ENCODE measurements around the gene RNF135.
"Not testable (repeated sequence)": the region's sequence is repeated elsewhere in the genome, so short reads cannot be mapped to it uniquely, and the experiment has no call there.

The RNF135 gene

GRCh38 chr17:30965686-30966085, 5.2 kb upstream of the RNF135 start:
- Histone ChIP-seq H3K9ac (no peak overlapping the region), H3K36me3 (ENCODE audit: insufficient read depth) (no peaks in the 10 kb centered on the region), H3K4me2 (no peak overlapping the region), H3K79me2 (ENCODE audit: insufficient read depth, low read depth) (no peaks in the 10 kb centered on the region), H2AFZ (ENCODE audit: low read depth) (no peak overlapping the region), H3K27me3 (ENCODE audit: insufficient read depth, low read depth) (no peaks in the 10 kb centered on the region), H3K4me1 (ENCODE audit: low read depth, poor library complexity, severe bottlenecking) (peaks cover 28% of the 10 kb centered on the region), H4K20me1 (ENCODE audit: insufficient read depth) (no peaks in the 10 kb centered on the region), H3K27ac (no peak overlapping the region), H3K4me3 (IDR thresholded peaks at IDR 0.05; ENCODE audit: insufficient read depth, low read depth, low read length) (no peak overlapping the region)
- TF ChIP-seq, protein P1, sequence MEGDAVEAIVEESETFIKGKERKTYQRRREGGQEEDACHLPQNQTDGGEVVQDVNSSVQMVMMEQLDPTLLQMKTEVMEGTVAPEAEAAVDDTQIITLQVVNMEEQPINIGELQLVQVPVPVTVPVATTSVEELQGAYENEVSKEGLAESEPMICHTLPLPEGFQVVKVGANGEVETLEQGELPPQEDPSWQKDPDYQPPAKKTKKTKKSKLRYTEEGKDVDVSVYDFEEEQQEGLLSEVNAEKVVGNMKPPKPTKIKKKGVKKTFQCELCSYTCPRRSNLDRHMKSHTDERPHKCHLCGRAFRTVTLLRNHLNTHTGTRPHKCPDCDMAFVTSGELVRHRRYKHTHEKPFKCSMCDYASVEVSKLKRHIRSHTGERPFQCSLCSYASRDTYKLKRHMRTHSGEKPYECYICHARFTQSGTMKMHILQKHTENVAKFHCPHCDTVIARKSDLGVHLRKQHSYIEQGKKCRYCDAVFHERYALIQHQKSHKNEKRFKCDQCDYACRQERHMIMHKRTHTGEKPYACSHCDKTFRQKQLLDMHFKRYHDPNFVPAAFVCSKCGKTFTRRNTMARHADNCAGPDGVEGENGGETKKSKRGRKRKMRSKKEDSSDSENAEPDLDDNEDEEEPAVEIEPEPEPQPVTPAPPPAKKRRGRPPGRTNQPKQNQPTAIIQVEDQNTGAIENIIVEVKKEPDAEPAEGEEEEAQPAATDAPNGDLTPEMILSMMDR (conservative IDR thresholded peaks at IDR 0.05; ENCODE audit: low read depth, low read length): no peak

- Histone ChIP-seq H2AFZ (ENCODE audit: low read depth) (peak overlapping the region; percentile 41; the same call in 1 of the 2 replicates), H3K27ac (peak overlapping the region; percentile 34; the same call in 1 of the 2 replicates), H3K4me1 (ENCODE audit: low read depth, poor library complexity, severe bottlenecking) (peaks cover 22% of the 10 kb centered on the region), H3K79me2 (ENCODE audit: insufficient read depth, low read depth) (peaks cover 14% of the 10 kb centered on the region; the same call in 1 of the 2 replicates)
- not testable (repeated sequence) for H3K27me3 ChIP-seq (ENCODE audit: insufficient read depth, low read depth); H3K9ac ChIP-seq; H4K20me1 ChIP-seq (ENCODE audit: insufficient read depth); H3K4me2 ChIP-seq; H3K36me3 ChIP-seq (ENCODE audit: insufficient read depth); H3K4me3 ChIP-seq (IDR thresholded peaks at IDR 0.05; ENCODE audit: insufficient read depth, low read depth, low read length)
These were observed 2.9 kb upstream of the RNF135 start for GRCh38 chr17:30967911-30968310.

DNA sequence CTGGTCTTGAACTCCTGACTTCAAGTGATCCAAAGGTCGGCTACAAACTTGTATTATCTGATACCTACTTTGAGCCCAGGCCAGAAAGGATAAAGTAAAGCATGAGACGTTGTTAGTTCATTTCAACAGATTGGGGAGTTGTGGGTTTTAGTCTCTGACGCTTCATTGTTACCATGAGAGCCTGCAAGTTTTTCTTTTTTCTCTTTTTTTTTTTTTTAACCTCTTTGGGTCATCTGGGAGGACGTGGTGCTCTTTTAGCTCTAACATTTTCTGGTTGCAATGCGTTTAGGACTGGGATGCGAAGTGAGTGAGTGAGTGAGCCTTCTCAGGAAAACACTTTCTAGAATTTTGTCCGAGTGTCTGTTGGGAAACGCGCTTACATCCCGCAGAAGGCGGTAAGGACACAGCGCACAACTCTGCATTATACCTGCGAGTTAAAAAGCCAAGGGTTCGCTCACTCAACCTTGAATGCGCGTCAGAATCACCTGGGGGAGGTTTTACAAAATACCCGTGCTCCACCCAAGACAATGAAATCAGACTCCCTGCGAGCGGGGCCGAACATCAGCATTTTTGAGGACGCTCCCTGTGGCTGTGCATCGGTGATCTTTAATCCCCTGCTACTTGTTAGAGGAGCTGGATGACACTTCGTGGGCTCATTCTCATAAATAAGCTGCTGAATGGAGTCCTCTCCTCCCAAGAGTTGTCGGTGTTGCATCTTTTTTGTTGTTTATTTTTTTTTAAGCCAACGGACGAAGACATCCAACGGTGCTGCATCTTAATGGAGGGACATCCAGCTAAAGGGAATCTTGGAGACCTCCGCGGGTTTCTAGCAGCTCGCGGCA, 629 bp upstream of the RNF135 start:
- peak overlapping the region; percentile 83 for H2AFZ ChIP-seq (ENCODE audit: low read depth)
- no peaks in the 10 kb centered on the region for H3K27me3 ChIP-seq (ENCODE audit: insufficient read depth, low read depth)
- peaks cover 29% of the 10 kb centered on the region for H3K4me1 ChIP-seq (ENCODE audit: low read depth, poor library complexity, severe bottlenecking)
- TF ChIP-seq, protein P1 (conservative IDR thresholded peaks at IDR 0.05; ENCODE audit: low read depth, low read length): no peak; the same call in 1 of the 2 replicates
- peak overlapping the region; percentile 91 for H3K9ac ChIP-seq
- peak overlapping the region; percentile 66 for H3K4me2 ChIP-seq
- H4K20me1 ChIP-seq (ENCODE audit: insufficient read depth): no peaks in the 10 kb centered on the region
- H3K27ac ChIP-seq: peak overlapping the region; percentile 85
- no peaks in the 10 kb centered on the region for H3K36me3 ChIP-seq (ENCODE audit: insufficient read depth)
- no peak overlapping the region for H3K4me3 ChIP-seq (IDR thresholded peaks at IDR 0.05; ENCODE audit: insufficient read depth, low read depth, low read length)
- peaks cover 22% of the 10 kb centered on the region; the same call in 1 of the 2 replicates for H3K79me2 ChIP-seq (ENCODE audit: insufficient read depth, low read depth)

DNA sequence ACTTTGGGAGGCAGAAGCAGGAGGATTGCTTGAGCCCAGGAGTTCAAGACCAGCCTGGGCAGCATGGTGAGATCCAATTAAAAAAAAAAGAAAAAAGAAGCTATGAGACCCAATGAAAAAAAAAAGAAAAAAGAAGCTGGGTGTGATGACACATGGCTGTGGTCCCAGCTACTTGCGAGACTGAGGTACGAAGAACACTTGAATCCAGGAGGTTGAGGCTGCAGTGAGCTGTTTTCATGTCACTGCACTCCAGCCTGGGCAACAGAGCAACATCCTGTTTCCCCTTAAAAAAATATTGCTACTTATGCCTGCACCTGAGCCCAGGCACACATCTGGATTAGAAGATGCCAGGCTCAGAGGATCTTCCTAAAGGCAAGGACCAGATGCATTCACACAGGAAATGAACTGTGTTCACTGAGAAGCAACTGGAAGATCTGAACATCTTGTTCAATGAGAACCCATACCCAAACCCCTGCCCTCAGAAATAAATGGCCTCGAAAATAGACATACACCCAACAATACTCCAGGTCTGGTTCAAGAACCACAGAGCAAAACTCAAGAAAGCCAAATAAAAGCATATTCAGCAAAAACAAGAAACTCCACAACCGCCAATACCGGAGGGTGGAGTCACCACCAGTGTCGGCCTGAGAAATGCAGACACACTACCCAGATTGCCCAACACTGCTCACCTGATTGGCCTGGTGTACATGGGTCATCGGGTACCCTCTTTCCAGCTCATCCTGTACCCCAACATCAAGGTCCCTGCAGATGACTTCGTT, 4.4 kb downstream of the RNF135 start:
- TF ChIP-seq, protein P1 (conservative IDR thresholded peaks at IDR 0.05; ENCODE audit: low read depth, low read length): no peak
- Histone ChIP-seq H3K9ac (no peak overlapping the region), H3K4me1 (ENCODE audit: low read depth, poor library complexity, severe bottlenecking) (peaks cover 24% of the 10 kb centered on the region), H3K4me2 (no peak overlapping the region), H3K27me3 (ENCODE audit: insufficient read depth, low read depth) (no peaks in the 10 kb centered on the region), H3K79me2 (ENCODE audit: insufficient read depth, low read depth) (peaks cover 22% of the 10 kb centered on the region; the same call in 1 of the 2 replicates), H3K27ac (no peak overlapping the region), H3K36me3 (ENCODE audit: insufficient read depth) (no peaks in the 10 kb centered on the region), H4K20me1 (ENCODE audit: insufficient read depth) (no peaks in the 10 kb centered on the region), H3K4me3 (IDR thresholded peaks at IDR 0.05; ENCODE audit: insufficient read depth, low read depth, low read length) (no peak overlapping the region), H2AFZ (ENCODE audit: low read depth) (no peak overlapping the region)

DNA sequence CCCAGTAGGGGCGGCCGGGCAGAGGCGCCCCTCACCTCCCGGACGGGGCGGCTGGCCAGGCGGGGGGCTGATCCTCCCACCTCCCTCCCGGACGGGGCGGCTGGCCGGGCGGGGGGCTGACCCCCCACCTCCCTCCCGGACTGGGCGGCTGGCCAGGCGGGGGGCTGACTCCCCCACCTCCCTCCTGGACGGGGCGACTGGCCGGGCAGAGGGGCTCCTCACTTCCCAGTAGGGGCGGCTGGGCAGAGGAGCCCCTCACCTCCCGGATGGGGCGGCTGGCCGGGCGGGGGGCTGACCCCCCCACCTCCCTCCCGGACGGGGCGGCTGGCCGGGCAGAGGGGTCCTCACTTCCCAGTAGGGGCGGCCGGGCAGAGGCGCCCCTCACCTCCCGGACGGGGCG, 9.1 kb downstream of the RNF135 start:
- H3K9ac ChIP-seq; H3K27me3 ChIP-seq (ENCODE audit: insufficient read depth, low read depth); H4K20me1 ChIP-seq (ENCODE audit: insufficient read depth); H2AFZ ChIP-seq (ENCODE audit: low read depth); H3K4me3 ChIP-seq (IDR thresholded peaks at IDR 0.05; ENCODE audit: insufficient read depth, low read depth, low read length); H3K4me1 ChIP-seq (ENCODE audit: low read depth, poor library complexity, severe bottlenecking); H3K27ac ChIP-seq; H3K4me2 ChIP-seq; H3K36me3 ChIP-seq (ENCODE audit: insufficient read depth); H3K79me2 ChIP-seq (ENCODE audit: insufficient read depth, low read depth): not testable (repeated sequence)
